ENCODE measurements around the gene C1QTNF5.

Gene C1QTNF5

GRCh38 chr11:119316016-119316728, 24.5 kb downstream of the C1QTNF5 start:
- DNase-seq, result peak; percentile 87

- DNase-seq, result peak; percentile 87
Measured at GRCh38 chr11:119315131-119316015, 25.3 kb downstream of the C1QTNF5 start.

- DNase-seq, result no peak
Measured at GRCh38 chr11:119314726-119315125, 26.0 kb downstream of the C1QTNF5 start.

GRCh38 chr11:119310682-119311052, 30.0 kb downstream of the C1QTNF5 start:
- no peak for DNase-seq

GRCh38 chr11:119309953-119310681, 30.6 kb downstream of the C1QTNF5 start:
- no peak for DNase-seq

GRCh38 chr11:119309411-119309810, 31.3 kb downstream of the C1QTNF5 start:
- no peak for DNase-seq

GRCh38 chr11:119307974-119308373, 32.7 kb downstream of the C1QTNF5 start:
- no peak for DNase-seq

GRCh38 chr11:119307219-119307618, 33.5 kb downstream of the C1QTNF5 start:
- peak; percentile 30 for DNase-seq

- no peak for DNase-seq
Measured at GRCh38 chr11:119306373-119306890, 34.3 kb downstream of the C1QTNF5 start.

- no peak for DNase-seq
Measured at GRCh38 chr11:119305556-119306372, 34.9 kb downstream of the C1QTNF5 start.

GRCh38 chr11:119303227-119303718, 37.4 kb downstream of the C1QTNF5 start:
- DNase-seq, result no peak

- DNase-seq, result no peak
Measured at GRCh38 chr11:119300198-119300964, 40.3 kb downstream of the C1QTNF5 start.

- no peak for DNase-seq
Measured at GRCh38 chr11:119299416-119299815, 41.3 kb downstream of the C1QTNF5 start.

GRCh38 chr11:119298726-119299125, 42.0 kb downstream of the C1QTNF5 start:
- DNase-seq, result no peak

GRCh38 chr11:119297938-119298337, 42.7 kb downstream of the C1QTNF5 start:
- no peak for DNase-seq

- DNase-seq, result no peak
Measured at GRCh38 chr11:119295178-119295577, 45.5 kb downstream of the C1QTNF5 start.

- DNase-seq, result no peak
Measured at GRCh38 chr11:119293461-119293860, 47.2 kb downstream of the C1QTNF5 start.

- no peak for DNase-seq
Measured at GRCh38 chr11:119290894-119291497, 49.7 kb downstream of the C1QTNF5 start.
